Measurements from ENCODE around the gene CASR.
"Not testable (repeated sequence)": the region's sequence is repeated elsewhere in the genome, so short reads cannot be mapped to it uniquely, and the experiment has no call there.

- not testable (repeated sequence) for TF ChIP-seq CTCF (tag by site-specific recombination; IDR thresholded peaks at IDR 0.05); ZNF530 (tag by site-specific recombination; IDR thresholded peaks at IDR 0.05; ENCODE audit: low read depth); HOXC10 (CRISPR knock-in tag; IDR thresholded peaks at IDR 0.05)
Observed at GRCh38 chr3:122201476-122201875, 18.0 kb downstream of the CASR start.
